GM18861 (cell line): ENCODE measurements around the gene CAMK2B.

ENCODE experiments used
- ATAC-seq: cut with Tn5 transposase; IDR thresholded peaks from one replicate; pipeline ENCODE4 v1.9.1; 2021; ENCODE audit not compliant: unreplicated experiment

CAMK2B gene

GRCh38 chr7:44287488-44288380, 37.7 kb downstream of the CAMK2B start:
- ATAC-seq: no peak

DNA sequence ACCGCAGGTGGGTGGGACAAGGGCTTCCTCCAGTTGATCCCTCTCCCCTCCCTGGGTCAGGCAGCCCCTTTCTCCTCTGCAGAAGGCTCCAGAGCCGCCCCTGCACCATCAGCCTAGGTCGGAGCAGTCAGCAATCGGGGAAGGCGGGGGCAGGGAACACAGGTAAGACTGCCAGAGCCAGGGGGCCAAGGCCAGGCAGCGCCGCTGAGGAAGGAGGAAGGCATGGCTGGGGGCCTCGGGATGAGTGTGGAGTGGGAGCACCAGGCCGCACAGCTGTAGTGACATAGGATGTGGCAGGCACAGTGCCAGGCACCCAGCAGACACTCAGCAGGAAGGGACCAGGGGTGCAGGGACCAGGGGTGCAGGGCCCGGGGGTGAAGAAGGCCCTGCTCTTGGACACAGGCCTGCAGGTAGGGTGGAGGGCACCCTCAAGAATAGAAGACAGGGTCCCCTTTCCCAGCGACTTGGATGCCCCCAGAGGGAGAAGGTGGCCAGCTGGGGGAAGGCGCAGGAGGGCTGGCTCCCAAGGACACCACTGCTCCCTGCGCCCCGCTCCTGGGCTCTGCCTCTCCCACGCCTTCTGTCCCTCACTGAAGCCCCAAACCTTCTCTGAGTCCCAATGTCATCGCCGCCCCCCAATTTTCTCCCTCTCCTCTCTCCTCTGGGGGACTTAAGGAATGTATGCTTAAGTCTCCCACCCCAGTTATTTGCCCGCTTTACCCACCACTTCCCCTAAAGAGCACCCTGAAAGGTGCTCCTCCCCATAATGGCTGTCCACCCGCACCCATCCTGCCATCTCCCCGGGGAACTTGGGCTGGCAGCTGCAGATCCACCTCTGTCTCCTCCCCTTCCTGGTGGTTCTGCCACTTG, 38.5 kb downstream of the CAMK2B start:
- ATAC-seq: no peak

- no peak for ATAC-seq
Observed at GRCh38 chr7:44286182-44286617, 39.2 kb downstream of the CAMK2B start.

GRCh38 chr7:44285561-44285960, 39.8 kb downstream of the CAMK2B start:
- no peak for ATAC-seq

DNA sequence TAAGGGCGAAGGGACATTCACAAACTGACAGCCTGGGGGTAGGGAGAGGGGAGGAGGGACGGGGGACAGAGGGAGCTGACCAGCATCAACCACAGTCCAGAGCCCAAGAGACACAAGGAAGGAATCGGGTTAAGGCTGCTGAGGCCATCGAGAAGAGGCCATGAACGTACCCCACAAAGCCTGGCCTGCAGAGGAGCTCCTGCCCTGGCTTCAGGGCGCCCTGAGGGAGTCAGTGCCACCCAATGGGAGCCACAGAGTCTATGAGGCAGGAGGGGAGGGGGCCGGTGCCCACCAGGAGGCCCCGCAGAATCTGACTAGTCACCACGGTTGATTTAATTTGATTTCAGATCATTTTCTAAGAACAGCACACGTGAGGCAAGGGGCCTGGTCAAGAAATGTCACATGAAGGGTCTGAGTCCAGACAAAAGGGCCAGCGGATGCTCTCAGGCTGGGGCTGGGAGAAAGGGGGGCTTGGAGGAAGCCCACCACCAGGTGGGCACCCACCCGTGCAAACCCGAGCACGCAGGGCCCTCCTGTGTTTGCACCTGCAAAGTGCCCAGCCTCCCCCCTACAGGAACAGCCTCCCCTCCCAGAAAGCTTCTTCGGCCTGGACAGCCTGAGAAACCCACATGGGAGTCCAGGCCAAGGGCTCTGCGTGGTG, 40.4 kb downstream of the CAMK2B start:
- ATAC-seq: no peak

GRCh38 chr7:44284216-44284615, 41.2 kb downstream of the CAMK2B start:
- ATAC-seq: no peak

- no peak for ATAC-seq
Observed at GRCh38 chr7:44283381-44284211, 41.8 kb downstream of the CAMK2B start.

- no peak for ATAC-seq
Observed at GRCh38 chr7:44282601-44283171, 42.7 kb downstream of the CAMK2B start.

GRCh38 chr7:44281811-44282600, 43.4 kb downstream of the CAMK2B start:
- ATAC-seq: no peak

DNA sequence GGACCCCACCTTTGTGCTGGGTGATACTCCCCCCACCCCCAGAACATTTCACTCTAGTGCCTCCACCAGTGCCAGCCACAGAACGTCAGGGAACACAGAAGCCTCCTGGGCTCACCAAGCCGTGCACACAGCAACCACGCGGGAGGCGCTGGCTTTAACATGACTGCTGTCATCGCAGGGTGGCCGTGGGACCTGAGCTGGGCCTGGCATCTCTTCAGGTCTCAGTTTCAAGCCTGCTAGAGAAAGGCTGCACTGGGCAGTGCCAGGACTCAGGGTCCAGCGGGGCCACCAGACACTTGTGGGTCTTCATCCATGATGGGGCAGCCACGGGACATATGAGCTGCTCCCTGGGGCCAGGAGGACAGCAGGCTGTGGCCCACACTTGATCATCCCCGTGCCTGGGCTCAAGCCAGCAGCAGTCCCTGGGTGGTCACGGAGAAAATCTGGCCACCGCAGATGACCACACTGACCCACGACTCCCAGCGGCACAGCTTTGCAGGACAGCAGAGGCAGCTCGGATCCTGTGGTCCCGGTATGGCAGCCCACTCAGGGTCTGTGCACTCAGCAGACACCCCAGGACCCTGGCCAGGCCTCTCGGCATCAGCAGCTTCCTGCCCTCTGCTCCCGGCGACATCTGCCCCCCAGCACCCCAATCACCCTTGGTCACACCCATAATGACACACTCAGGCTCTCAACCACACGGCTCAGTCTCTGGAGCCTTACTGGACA, 44.2 kb downstream of the CAMK2B start:
- no peak for ATAC-seq

GRCh38 chr7:44280636-44280992, 44.8 kb downstream of the CAMK2B start:
- no peak for ATAC-seq

DNA sequence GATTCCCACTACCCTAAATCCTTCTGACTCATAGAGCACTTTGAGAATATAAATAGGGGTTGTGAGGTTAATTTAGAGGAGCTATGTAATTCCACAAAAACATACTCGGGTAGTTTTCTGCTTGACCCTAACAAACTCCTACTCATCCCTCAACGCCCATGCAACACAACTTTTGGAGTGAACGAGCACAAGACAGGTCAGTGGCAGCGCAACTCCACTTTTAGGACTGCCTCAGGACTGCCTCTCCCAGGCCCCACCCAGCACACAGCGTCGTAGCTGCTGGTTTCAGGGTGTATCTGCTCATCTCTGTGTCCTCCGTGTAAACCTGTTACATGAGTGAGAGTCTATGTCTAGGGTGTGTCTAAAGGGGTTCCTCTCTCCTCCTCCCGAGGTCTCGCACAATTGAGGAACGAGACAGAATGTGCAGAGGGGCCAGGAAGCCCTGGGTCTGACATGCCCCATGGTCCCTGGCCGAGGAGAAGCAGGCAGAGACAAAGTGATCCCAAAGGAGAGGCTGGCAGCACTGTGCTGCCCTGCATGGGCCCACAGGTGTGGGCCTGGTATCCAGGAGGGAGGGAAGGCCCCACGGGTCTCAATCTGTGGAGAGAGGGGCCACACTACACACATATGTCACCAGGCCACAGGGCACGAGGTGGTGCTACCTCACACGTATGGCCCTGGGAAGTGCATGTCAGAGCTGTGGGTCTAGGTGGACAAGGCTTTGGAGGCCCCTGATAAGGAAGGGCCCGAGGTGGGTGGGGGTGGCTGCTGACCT, 45.5 kb downstream of the CAMK2B start:
- no peak for ATAC-seq

DNA sequence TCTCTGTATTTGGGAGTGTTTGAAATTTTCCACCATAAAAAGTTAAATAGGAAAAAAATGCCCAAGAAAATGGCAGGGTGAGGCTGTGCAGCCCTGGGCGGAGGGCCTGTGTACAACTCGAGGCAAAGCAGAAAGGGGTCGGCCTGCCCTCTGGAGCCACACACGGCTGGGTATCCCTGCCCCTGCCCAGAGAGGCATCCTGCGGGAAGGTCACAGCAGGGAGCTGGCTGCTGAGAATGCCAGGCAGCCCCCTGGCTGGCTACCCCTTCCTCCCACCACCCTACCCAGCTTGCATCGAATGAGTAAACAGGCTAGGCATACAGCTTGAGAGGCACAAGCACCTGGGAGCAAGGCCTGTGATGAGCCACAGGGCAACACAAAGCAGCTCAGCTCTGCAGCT, 46.1 kb downstream of the CAMK2B start:
- ATAC-seq: no peak

DNA sequence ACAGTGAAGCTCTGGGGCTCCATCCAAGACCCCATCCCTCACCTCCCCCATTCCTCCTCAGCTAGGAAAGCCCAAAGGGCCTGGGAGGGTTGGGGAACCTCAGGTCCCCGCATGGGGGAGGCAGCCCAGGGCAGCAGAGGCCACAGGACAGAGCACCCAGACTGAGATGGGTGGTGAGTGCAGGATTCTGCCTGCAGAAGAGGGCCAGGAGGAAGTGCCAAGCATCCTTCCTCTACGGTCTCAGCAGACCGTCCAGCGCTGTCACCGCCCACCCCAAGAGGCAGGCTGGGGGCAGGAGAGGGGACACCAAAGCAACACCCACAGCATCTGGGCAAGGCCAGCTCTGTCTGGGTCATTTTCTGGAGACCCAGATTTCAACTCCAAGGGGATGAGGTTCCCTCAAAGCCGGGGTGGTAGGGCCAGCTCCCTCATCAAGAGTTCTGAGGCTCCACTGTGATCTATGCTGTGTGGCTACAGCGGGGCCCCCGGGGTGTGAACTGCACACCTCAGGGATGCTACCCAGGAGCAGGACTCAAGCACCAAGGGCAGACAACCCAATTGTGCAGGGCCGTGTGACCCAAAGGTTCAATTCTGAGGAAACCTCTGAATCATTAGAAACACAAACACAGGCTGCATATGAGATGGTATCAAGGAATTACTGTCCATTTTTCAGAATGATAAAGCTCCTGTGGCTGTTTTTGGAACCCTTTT, 46.8 kb downstream of the CAMK2B start:
- no peak for ATAC-seq

- no peak for ATAC-seq
Observed at GRCh38 chr7:44277851-44278250, 47.5 kb downstream of the CAMK2B start.

- ATAC-seq: no peak
Observed at GRCh38 chr7:44277391-44277790, 48.0 kb downstream of the CAMK2B start.

DNA sequence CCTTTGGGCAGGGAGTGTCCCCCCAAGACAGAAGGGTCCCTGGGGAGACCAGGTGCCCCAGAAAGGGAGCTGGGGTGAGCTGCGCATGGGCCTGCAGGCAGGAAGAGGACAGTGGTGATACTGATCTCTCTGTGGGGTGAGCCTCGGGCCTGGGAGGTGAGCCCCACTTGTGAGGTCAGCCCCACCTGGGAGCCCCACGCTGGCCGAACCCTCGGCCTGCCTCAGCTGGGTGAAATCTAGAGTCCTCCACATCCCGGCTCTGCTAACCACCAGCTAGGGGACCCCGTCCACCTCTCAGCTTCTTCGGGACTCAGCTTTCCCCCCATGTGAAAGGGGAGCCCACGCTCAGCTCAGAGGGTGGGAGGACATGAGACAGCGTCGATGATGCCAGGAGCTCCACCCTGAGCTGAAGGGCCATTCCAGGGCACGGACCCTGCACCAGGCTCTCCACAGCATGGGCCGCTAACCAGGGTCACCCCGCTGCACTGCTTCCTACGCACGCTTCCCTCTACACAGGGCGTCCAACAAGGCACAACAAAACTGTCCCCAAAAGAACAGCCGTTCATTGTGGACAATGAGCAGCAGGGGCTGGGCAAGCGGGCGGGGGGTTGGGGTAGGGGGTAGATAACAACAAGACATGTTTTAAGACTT, 48.7 kb downstream of the CAMK2B start:
- ATAC-seq: no peak
